ENCODE measurements around the gene VAV1. TPM values are rescaled to one million over a fixed set of nuclear protein-coding genes. Genes with fewer than 3 reads are reported as not detected.
A peak's percentile ranks its signal among the peaks of the same experiment; 100 is the strongest.

The VAV1 gene
- total and polyA plus RNA-seq, 2 of the 13 experiments (the other 11 are each of a cell fraction or from before 2014, with no cell fraction given): not detected

DNA sequence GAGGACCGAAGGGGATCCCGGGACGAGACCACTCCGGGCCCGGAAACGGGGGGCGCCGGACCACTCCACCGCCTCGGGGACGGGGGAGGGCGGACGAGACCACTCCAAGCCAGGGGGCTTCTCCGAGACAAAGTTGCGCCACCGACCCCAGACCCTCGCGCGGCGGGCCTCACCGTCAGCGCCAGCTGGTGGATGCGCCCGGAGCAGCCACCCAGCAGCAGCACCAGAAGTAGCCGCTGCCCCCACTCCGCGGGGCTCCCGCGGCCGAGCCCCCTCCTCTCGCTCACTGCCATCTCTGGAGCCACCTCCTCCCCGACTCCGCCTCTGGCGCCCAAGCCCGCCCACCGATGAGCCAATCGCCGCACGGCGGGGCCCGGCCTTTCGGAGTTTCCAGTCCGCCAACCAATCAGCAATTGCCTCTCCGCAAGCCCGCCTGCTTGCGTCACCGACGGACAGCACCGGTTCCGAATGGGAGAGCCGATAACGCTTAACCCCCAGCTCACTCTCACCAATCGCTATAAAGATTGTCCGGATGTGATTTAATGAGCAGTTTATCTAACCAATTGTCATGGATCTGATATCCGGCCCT, 35.1 kb upstream of the VAV1 start, which contains the start of gene GPR108 (continued):
- TF ChIP-seq TBL1XR1 (IDR thresholded peaks at IDR 0.05; ENCODE audit: borderline replicate concordance, low read length, partially characterized antibody) (peak; percentile 13), TCF12 (IDR thresholded peaks at IDR 0.05) (no peak), TCF12 (CRISPR knock-in tag; IDR thresholded peaks at IDR 0.05) (0 out of 2 replicates have a peak, but pooled peaks have one; percentile 67), ZNF563 (CRISPR knock-in tag; IDR thresholded peaks at IDR 0.05) (0 out of 2 replicates have a peak, but pooled peaks have one; percentile 2), YY1 (IDR thresholded peaks at IDR 0.05; ENCODE audit: insufficient read depth, insufficient replicate concordance, low read depth, low read length) (peak; percentile 44), GABPA (IDR thresholded peaks at IDR 0.05; ENCODE audit: low read depth, low read length) (peak; percentile 66), GABPA (CRISPR knock-in tag; IDR thresholded peaks at IDR 0.05; ENCODE audit: low read depth) (no peak; the same call in 1 of the 2 replicates), ZNF180 (CRISPR knock-in tag; IDR thresholded peaks at IDR 0.05; ENCODE audit: borderline replicate concordance, low read depth) (no peak), ZIK1 (CRISPR knock-in tag; IDR thresholded peaks at IDR 0.05; ENCODE audit: borderline replicate concordance, low read depth) (no peak), RFX5 (IDR thresholded peaks at IDR 0.05; ENCODE audit: low read depth, low read length) (peak; percentile 71), ZNF546 (CRISPR knock-in tag; conservative IDR thresholded peaks at IDR 0.05) (peak; percentile 38; the same call in 1 of the 2 replicates), CREM (IDR thresholded peaks at IDR 0.05) (no peak; the same call in 1 of the 2 replicates), CREM (CRISPR knock-in tag; IDR thresholded peaks at IDR 0.05) (peak; percentile 74; the same call in 1 of the 2 replicates), PCBP1 (IDR thresholded peaks at IDR 0.05; ENCODE audit: borderline replicate concordance, low read depth, low read length) (peak; percentile 96; the same call in 1 of the 2 replicates), ZNF607 (CRISPR knock-in tag; IDR thresholded peaks at IDR 0.05; ENCODE audit: borderline replicate concordance) (peak; percentile 12; the same call in 1 of the 2 replicates)
- TF ChIP-seq, protein P1, sequence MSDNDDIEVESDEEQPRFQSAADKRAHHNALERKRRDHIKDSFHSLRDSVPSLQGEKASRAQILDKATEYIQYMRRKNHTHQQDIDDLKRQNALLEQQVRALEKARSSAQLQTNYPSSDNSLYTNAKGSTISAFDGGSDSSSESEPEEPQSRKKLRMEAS (IDR thresholded peaks at IDR 0.05): peak; percentile 68; the same call in 1 of the 2 replicates
- TF ChIP-seq, protein P2, sequence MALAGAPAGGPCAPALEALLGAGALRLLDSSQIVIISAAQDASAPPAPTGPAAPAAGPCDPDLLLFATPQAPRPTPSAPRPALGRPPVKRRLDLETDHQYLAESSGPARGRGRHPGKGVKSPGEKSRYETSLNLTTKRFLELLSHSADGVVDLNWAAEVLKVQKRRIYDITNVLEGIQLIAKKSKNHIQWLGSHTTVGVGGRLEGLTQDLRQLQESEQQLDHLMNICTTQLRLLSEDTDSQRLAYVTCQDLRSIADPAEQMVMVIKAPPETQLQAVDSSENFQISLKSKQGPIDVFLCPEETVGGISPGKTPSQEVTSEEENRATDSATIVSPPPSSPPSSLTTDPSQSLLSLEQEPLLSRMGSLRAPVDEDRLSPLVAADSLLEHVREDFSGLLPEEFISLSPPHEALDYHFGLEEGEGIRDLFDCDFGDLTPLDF (CRISPR knock-in tag; IDR thresholded peaks at IDR 0.05): peak; percentile 27; the same call in 1 of the 2 replicates
- TF ChIP-seq, protein P3, sequence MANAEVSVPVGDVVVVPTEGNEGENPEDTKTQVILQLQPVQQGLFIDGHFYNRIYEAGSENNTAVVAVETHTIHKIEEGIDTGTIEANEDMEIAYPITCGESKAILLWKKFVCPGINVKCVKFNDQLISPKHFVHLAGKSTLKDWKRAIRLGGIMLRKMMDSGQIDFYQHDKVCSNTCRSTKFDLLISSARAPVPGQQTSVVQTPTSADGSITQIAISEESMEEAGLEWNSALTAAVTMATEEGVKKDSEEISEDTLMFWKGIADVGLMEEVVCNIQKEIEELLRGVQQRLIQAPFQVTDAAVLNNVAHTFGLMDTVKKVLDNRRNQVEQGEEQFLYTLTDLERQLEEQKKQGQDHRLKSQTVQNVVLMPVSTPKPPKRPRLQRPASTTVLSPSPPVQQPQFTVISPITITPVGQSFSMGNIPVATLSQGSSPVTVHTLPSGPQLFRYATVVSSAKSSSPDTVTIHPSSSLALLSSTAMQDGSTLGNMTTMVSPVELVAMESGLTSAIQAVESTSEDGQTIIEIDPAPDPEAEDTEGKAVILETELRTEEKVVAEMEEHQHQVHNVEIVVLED (CRISPR knock-in tag; IDR thresholded peaks at IDR 0.05; ENCODE audit: borderline replicate concordance): 0 out of 2 replicates have a peak, but pooled peaks have one; percentile 30
- TF ChIP-seq, protein P4, sequence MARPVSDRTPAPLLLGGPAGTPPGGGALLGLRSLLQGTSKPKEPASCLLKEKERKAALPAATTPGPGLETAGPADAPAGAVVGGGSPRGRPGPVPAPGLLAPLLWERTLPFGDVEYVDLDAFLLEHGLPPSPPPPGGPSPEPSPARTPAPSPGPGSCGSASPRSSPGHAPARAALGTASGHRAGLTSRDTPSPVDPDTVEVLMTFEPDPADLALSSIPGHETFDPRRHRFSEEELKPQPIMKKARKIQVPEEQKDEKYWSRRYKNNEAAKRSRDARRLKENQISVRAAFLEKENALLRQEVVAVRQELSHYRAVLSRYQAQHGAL (CRISPR knock-in tag; IDR thresholded peaks at IDR 0.05; ENCODE audit: not compliant biosample characterization): no peak
- TF ChIP-seq, protein P5, sequence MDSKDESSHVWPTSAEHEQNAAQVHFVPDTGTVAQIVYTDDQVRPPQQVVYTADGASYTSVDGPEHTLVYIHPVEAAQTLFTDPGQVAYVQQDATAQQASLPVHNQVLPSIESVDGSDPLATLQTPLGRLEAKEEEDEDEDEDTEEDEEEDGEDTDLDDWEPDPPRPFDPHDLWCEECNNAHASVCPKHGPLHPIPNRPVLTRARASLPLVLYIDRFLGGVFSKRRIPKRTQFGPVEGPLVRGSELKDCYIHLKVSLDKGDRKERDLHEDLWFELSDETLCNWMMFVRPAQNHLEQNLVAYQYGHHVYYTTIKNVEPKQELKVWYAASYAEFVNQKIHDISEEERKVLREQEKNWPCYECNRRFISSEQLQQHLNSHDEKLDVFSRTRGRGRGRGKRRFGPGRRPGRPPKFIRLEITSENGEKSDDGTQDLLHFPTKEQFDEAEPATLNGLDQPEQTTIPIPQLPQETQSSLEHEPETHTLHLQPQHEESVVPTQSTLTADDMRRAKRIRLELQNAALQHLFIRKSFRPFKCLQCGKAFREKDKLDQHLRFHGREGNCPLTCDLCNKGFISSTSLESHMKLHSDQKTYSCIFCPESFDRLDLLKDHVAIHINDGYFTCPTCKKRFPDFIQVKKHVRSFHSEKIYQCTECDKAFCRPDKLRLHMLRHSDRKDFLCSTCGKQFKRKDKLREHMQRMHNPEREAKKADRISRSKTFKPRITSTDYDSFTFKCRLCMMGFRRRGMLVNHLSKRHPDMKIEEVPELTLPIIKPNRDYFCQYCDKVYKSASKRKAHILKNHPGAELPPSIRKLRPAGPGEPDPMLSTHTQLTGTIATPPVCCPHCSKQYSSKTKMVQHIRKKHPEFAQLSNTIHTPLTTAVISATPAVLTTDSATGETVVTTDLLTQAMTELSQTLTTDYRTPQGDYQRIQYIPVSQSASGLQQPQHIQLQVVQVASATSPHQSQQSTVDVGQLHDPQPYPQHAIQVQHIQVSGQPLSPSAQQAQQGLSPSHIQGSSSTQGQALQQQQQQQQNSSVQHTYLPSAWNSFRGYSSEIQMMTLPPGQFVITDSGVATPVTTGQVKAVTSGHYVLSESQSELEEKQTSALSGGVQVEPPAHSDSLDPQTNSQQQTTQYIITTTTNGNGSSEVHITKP (CRISPR knock-in tag; IDR thresholded peaks at IDR 0.05; ENCODE audit: low read depth): peak; percentile 99
